ENCODE results near the gene IQSEC1. TPM values are rescaled to one million over a fixed set of nuclear protein-coding genes. Genes with fewer than 3 reads are reported as not detected.
A peak's percentile ranks its signal among the peaks of the same experiment; 100 is the strongest.

Gene IQSEC1
- total and polyA plus RNA-seq, 9 of the 15 experiments (the other 6 are each of a cell fraction or from before 2014, with no cell fraction given): 0.56 to 39.0 (median 6.8) TPM

DNA sequence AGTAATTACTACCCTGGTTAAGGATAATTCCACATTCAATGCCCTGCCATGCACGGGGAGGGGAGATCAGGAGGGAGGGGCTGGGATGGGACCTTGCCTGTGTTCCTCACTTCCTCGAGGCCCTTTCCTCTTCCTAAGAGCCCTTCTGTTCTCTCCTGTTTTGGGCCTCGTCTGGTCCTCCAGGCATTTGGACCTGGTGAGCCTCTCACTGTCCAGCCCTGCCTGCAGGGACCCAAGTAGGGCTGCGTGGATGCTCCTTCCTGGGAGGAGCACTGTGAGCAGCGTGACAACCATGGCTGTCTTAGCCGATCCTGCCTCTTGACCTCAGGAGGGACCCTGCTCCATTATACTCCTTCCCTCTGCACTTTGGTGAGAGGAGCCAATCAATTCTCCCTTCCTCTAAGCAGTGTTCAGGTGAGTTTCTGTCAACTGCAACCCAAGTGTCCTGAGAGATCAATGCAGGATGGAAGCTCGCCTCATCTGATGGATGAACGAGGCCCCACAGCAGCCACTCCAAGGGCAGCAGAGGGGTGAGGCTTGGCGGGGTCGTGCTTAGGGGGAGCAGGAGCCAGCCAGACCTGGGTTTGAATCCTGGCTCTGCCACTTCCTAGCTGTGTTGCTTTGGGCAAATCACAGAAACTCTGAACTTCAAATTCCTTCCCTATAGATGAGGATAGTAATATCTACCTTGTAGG lies 92.5 kb downstream of the IQSEC1 start:
- no peaks in the 10 kb centered on the region for H3K9me1 ChIP-seq (ENCODE audit: control insufficient read depth, insufficient read depth, low read length)
- no peaks in the 10 kb centered on the region; the same call in 1 of the 2 replicates for H4K20me1 ChIP-seq (replicated peaks; ENCODE audit: control insufficient read depth, insufficient read depth, low read length)
- no peak overlapping the region for H3K27ac ChIP-seq (ENCODE audit: extremely low read depth, low read depth, low read length)
- BruUV-seq (replicated peaks): no TSS peak
- DNase-seq (ENCODE audit: extremely low read depth in 1 of 4, low spot score in 3 of 4): no peak
- in situ Hi-C loops (cut with MboI) (loop anchor here (5.0 kb wide), 1 partner anchor 83 kb away; no protein-coding TSS in a partner anchor), intact Hi-C loops (cut with micrococcal nuclease) (no loop called here)
- no peaks in the 10 kb centered on the region for H3K9me3 ChIP-seq (replicated peaks; ENCODE audit: control insufficient read depth, insufficient read depth, low read depth, low read length)
- no peak overlapping the region for H3K4me3 ChIP-seq
- H3K9ac ChIP-seq (ENCODE audit: insufficient read depth in 1 of 2, low read depth in 2 of 2, low read length in 2 of 2): peak overlapping the region in 1 of 2 experiments; percentile 53; a peak in 1 of 4 replicates
- ChIA-PET CTCF (ENCODE audit: low intra/inter-chr PET ratio) (no interaction called here), POLR2A (interaction anchor here (0.5 to 2.0 kb wide), 4 partner anchors 9 to 439 kb away, joined by 3 to 9 read pairs (median 6); partner anchors contain the start of gene NUP210)
- 50% methylated on average over 10 of the region's 10 CpGs for WGBS (ENCODE audit: insufficient coverage, low coverage, missing lambda C conversion rate)
- H3K27me3 ChIP-seq (ENCODE audit: control insufficient read depth in 2 of 2, insufficient read depth in 2 of 2, low read length in 2 of 2): no peaks in the 10 kb centered on the region
- no peak for FAIRE-seq
- H3K79me2 ChIP-seq (ENCODE audit: control insufficient read depth, insufficient read depth, low read length): peaks cover 8% of the 10 kb centered on the region; the same call in 2 of the 3 replicates
- H3K36me3 ChIP-seq (ENCODE audit: control insufficient read depth, insufficient read depth, low read length): no peaks in the 10 kb centered on the region
- H3K4me2 ChIP-seq (ENCODE audit: insufficient read depth, low read length): no peak overlapping the region
- H3K4me1 ChIP-seq (replicated peaks in 1 of 2; ENCODE audit: control insufficient read depth in 2 of 2, insufficient read depth in 2 of 2, low read length in 2 of 2): peaks cover 24 to 47% of the 10 kb centered on the region in 2 experiments; a peak in 4 of 5 replicates
- ATAC-seq: no peak
- no peak overlapping the region for H2AFZ ChIP-seq (ENCODE audit: low read depth, low read length)
- TF ChIP-seq RERE (CRISPR knock-in tag; IDR thresholded peaks at IDR 0.05; ENCODE audit: borderline replicate concordance) (no peak), ZFP1 (CRISPR knock-in tag; IDR thresholded peaks at IDR 0.05) (no peak), ZNF133 (CRISPR knock-in tag; IDR thresholded peaks at IDR 0.05) (no peak), PHF20 (IDR thresholded peaks at IDR 0.05; ENCODE audit: partially characterized antibody) (no peak), POLR2B (IDR thresholded peaks at IDR 0.05; ENCODE audit: low read depth, partially characterized antibody) (no peak), ZNF436 (CRISPR knock-in tag; IDR thresholded peaks at IDR 0.05) (no peak), OTX1 (CRISPR knock-in tag; IDR thresholded peaks at IDR 0.05) (no peak), NR4A1 (CRISPR knock-in tag; IDR thresholded peaks at IDR 0.05) (no peak), NR4A1 (tag; IDR thresholded peaks at IDR 0.05) (no peak), TAF15 (IDR thresholded peaks at IDR 0.05; ENCODE audit: low read depth, low read length) (no peak), YY1 (IDR thresholded peaks at IDR 0.05; ENCODE audit: borderline replicate concordance in 1 of 3, control insufficient read depth in 1 of 3, extremely low read depth in 1 of 3, insufficient read depth in 3 of 3, insufficient read length in 1 of 3, insufficient replicate concordance in 2 of 3, low read depth in 1 of 3, low read length in 2 of 3) (no peak), ZNF57 (CRISPR knock-in tag; IDR thresholded peaks at IDR 0.05) (no peak)
- TF ChIP-seq, protein P1, sequence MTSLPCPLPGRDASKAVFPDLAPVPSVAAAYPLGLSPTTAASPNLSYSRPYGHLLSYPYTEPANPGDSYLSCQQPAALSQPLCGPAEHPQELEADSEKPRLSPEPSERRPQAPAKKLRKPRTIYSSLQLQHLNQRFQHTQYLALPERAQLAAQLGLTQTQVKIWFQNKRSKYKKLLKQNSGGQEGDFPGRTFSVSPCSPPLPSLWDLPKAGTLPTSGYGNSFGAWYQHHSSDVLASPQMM (CRISPR knock-in tag; IDR thresholded peaks at IDR 0.05): no peak
- TF ChIP-seq, protein P2, sequence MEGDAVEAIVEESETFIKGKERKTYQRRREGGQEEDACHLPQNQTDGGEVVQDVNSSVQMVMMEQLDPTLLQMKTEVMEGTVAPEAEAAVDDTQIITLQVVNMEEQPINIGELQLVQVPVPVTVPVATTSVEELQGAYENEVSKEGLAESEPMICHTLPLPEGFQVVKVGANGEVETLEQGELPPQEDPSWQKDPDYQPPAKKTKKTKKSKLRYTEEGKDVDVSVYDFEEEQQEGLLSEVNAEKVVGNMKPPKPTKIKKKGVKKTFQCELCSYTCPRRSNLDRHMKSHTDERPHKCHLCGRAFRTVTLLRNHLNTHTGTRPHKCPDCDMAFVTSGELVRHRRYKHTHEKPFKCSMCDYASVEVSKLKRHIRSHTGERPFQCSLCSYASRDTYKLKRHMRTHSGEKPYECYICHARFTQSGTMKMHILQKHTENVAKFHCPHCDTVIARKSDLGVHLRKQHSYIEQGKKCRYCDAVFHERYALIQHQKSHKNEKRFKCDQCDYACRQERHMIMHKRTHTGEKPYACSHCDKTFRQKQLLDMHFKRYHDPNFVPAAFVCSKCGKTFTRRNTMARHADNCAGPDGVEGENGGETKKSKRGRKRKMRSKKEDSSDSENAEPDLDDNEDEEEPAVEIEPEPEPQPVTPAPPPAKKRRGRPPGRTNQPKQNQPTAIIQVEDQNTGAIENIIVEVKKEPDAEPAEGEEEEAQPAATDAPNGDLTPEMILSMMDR (IDR thresholded peaks at IDR 0.05 in 2 of 3, conservative IDR thresholded peaks at IDR 0.05 in 1 of 3; ENCODE audit: insufficient read depth in 2 of 3, low read depth in 1 of 3, low read length in 3 of 3): no peak
